GM18508 (cell line): ENCODE data around the gene DNAH17.

Experiments
- ATAC-seq: cut with Tn5 transposase; IDR thresholded peaks from one replicate; pipeline ENCODE4 v1.9.1; 2021; ENCODE audit warnings: moderate number of reproducible peaks; ENCODE audit not compliant: insufficient read depth, unreplicated experiment

Gene DNAH17

GRCh38 chr17:78608122-78608803 lies 31.1 kb upstream of the DNAH17 start:
- no peak for ATAC-seq

- no peak for ATAC-seq
These were observed 29.8 kb upstream of the DNAH17 start for GRCh38 chr17:78607038-78607437.

DNA sequence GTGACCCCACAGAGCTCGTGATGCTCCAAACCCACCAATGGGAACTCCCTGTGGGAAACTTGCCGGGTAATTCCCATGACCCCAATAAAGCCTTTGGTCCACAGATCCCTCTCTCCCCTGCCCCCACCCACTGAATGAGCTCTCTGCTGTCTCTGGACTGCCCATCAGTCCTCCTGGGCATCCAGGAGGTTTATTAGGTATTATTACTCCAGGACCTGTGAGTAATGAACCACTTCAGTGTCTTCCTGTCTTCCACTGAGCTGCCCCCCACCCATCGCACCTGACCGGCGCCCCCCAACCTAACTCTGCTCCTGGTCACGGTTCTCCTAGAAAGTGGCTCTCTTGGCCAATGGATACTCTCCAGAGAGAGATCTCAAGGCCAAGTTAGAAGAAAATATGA lies 28.7 kb upstream of the DNAH17 start:
- ATAC-seq, result no peak

DNA sequence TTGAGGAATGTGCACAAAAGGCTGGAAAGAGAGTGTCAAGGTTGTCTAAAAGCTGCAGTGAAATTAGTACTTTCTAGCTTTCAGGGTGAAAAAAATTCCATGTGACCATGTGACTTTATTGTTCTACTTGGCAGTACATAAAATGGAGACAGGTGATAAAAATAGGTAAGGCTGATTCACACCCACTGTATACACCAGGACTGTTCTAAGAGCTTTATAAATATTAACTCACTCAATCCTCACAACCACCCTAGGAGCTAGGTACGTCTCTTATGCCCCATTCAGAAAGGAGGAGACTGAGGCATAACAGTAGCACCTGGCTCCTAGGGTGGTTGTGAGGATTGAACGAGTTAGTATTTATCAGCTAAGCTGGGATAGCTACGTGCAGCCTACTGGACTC lies 28.2 kb upstream of the DNAH17 start:
- no peak for ATAC-seq

DNA sequence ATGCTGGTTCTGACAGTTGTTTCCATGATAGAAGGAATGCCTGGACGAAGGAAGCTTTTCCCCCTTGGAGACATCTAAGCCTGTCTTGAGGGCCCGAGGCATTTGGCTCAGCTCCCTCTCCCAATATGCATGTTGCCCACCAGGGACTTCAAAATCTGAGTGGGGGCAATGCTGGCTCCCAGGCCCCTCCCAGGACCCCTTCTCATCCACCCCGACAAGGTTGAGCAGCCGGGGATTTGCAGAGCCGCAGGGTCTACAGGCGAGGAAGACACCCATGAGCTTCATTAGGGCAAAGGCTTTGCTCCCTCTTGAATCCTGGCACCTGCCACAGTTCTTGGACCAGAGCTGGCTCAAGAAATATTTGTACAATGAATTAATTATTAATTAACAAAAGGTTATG lies 25.1 kb upstream of the DNAH17 start:
- no peak for ATAC-seq

DNA sequence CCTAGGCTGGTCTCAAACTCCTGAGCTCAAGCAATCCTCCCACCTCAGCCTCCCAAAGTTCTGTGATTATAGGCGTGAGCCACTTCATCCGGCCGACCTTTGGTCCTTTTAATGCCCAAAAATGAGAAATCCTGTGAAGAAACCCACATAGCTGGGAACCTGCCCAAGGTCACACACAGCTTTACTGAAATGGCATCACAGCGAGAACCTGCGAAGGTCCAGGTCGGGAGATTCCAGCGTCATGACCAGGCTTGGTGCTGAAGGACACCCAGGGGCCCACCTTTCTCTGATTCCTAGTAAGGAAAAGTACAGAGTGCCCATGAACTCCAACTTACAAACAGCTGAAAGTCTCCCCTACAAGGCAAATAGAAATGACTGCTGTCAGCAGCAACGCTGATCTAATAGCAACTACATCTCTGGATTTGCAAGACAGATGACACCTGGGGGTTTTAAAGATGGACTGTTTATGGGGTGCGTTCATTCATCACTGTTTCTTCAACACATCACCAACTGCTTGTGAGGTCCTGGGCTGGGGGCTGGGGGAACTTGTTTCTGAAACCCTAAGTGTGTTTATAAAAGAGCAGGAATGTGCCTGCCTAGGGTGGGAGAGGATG lies 24.5 kb upstream of the DNAH17 start:
- no peak for ATAC-seq

GRCh38 chr17:78600181-78600721 lies 23.1 kb upstream of the DNAH17 start:
- ATAC-seq, result no peak

- no peak for ATAC-seq
These were observed 22.2 kb upstream of the DNAH17 start for GRCh38 chr17:78599419-78599818.

DNA sequence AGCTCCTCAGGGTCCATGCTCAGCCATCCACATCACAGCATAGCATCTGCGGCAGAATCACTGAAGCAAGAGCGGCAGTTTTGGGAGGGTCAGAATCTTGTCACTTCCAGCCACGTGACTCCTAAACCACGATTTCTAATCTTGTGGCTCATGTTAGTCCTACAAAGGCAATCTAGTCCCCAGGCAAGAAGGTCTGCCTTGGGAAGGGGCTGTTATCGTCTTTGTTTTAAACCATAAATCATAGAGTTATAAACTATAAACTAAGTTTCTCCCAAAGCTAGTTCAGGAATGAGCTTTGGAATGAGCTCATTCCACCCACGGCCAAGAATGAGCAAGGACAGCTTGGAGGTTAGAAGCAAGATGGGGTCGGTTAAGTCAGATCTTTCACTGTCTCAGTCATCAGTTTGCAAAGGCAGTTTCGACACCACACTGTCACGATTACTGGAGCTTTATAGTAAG lies 20.8 kb upstream of the DNAH17 start:
- ATAC-seq, result no peak

DNA sequence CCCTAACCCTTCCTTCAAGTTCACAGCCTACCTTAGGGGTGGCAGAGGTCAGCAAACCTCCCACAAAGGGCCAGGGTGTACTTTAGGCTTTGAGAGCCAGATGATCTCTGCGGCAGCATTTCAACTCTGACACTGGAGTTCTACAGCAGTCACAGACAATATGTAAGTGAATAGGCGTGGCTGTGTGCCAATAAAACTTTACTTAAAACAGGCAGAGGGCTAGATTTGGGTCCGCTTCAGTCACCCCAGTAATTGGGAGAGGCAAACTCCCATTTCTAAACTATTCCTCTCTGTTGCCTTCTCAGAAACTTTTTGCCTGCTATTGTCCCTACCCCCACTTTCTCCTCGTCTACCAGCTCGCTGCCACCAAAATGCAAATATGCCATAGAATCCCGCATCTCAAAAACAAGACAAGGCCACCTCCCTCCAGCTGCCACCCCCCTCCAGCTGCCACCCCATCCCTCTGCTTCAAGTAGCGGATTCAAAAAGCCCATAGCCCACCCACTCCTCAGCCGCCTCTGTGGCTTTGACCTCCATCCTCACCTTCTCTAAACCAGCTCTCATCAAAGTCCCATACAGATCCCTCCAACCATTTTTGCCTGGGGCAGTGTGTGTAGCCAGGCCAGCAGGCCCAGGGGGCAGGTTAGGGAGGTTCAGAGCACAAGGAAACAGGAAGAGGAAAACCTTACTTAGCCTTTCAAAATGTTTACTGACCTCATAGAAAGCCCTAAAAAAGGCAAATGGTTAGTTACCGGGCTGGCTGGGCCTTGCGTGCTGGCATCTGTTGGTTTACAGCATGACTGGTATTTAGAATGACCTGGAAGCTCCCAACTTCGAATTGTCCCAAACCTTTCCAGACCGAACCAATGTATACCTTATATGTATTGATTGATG lies 19.9 kb upstream of the DNAH17 start:
- ATAC-seq, result no peak

DNA sequence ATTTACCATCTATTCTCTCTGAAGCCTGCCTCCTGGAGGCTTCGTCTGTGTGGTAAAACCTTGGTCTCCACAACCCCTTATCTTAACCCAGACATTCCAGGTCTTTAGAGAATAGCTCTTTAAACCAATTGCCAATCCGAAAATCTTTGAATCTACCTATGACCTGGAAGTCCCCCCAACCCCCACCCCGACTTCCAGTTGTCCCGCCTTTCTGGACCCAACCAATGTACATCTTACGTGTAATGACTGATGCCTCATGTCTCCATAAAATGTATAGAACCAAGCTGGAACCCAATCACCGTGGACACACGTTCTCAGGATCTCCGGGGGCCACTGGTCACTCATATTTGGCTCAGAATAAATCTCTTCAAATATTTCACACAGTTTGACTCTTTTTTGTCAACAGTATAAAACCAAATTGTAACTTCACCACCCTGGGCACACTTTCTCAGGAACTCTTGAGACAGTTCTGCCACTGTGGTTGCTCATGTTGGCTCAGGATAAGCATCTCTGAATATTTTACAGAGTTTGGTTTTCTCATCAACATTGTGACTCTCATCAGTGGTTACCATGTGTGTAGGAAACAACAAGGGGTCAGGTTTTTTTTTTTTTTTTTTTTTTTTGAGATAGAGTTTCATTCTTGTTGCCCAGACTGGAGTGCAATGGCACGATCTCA lies 18.1 kb upstream of the DNAH17 start:
- ATAC-seq, result no peak

- ATAC-seq, result no peak
These were observed 15.8 kb upstream of the DNAH17 start for GRCh38 chr17:78592991-78593329.

- ATAC-seq, result no peak
These were observed 14.1 kb upstream of the DNAH17 start for GRCh38 chr17:78591263-78591671.

- ATAC-seq, result no peak
These were observed 12.7 kb upstream of the DNAH17 start for GRCh38 chr17:78589885-78590284.

DNA sequence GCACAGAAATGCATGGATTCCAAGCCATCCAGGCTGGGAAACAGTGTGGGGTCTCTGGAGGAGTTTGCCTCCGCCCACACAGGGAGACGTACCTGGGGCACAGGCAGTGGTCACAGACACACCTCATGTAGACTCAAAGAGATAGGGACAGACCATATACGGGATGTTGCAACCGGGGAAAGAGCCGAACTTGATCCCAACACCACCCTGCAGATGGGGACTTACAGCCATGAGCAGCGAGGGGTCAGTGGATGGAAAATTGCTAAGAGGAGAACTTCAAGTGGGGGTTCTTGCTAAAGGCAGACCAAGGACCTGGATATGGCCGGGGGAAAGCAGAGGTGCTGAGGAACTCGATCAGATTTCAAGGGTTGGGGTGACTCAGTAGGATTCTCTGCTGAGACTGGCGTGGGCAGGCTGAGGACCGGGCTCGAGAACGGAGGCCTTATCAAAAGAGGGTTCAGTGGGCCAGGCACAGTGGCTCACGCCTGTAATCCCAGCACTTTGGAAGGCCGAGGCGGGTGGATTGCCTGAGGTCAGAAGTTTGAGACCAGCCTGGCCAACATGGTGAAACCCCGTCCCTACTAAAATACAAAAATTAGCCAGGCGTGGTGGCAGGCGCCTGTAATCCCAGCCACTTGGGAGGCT lies 12.0 kb upstream of the DNAH17 start:
- ATAC-seq, result no peak

GRCh38 chr17:78588258-78589030 lies 11.2 kb upstream of the DNAH17 start:
- ATAC-seq, result no peak

DNA sequence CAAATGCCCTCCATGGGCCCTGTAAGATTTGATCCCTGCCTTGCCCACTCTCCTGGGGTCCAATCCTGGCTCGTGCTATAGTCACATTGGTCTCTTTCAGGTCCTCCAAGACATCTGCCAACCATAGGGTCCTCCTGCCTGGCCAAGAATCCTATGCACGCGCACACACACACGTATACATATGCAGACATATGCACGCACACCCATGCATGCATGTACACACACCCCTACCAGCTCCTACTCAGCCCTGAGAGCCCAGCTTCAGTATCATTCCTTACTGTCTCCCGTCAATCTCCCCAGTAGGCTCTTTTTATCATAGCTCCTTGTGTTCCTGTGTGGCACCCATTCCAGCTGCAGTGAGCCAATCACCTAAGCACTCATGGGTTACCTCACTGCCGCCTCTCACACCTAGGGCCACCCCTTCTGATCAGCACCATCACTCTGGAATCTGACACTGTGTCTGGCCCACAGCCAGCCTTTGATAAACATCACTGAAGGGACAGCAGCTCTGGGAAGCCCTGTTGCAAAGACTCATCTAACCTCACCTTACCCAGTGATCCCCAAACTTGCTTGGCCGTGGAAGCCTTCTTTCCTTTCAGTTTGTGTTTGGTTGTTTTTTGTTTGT lies 7.9 kb upstream of the DNAH17 start:
- ATAC-seq, result no peak

DNA sequence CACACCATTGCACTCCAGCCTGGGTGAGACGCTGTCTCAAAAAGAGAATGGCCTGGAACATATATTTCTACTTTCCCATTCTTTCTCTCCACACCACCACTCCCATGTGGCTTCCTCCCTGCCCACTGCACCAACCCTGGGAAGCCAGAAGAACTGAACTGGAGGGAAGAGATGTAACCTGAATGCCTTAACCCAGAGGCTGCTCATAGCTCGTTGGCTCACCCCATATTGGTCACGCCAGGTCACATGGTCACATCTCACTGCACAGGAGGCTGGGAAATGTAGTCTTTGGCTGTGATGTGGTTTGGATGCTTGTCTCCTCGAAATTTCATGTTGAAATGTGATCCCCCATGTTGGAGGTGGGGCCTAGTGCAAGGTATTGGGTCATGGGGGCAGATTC lies 5.9 kb upstream of the DNAH17 start:
- ATAC-seq, result no peak

DNA sequence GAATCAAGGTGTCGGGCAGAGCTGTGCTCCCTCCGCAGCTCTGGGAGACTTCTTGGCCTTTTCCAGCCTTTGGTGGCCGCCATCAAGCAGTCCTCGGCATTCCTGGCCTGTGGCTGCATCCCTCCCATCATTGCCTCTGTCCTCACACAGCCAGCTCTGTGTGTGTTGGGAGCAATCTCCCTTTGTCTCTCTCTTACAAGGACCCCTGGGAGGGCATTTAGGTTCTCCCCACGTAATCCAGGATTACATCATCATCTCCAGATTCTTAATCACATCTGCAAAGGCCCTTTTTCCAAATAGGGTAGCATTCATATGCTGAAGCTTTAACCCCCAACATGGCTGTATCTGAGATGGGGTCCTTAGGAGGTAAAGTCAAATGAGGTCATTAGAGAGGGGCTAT lies 4.1 kb upstream of the DNAH17 start:
- no peak for ATAC-seq
